ENCODE results near the gene ANKRD13B.

DNA sequence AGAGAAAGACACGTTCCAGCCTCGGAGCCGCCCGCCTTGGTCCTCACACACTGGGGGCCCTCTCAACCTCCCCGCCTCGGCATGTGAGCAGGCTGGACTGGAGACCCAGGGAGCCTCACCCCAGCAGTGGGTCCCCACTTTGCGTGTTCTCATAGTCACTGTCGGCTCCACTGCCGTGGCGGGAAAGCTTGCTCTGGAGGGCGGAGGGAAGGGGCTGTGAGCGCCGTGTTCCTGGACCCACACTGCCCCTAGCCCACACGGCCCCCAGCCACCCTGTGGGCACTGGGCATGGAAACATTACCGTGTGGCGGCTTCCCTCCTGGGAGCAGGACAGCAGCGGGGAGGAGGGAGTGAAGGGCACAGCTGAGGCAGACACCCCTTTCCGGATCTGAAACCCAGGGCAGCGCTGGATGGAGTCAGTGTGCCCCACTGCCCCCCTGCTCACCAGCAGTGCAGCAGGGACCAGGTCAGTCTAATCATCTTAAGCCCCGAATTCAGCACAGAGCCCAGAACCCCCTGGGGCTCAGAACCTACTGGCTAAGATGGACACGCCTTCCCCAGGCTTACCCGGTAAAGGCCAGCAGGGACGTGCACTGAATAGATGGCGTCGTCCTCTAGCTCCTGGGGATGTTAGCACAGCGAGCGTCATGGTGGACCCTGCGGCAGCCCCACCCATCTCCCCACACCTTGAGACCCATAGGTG lies 17.3 kb upstream of the ANKRD13B start:
- TF ChIP-seq POLR2A (IDR thresholded peaks at IDR 0.05) = no peak
- no peak for TF ChIP-seq POLR2AphosphoS5 (IDR thresholded peaks at IDR 0.05; ENCODE audit: insufficient read depth in 1 of 2, low read depth in 1 of 2)
- TF ChIP-seq, protein P1, sequence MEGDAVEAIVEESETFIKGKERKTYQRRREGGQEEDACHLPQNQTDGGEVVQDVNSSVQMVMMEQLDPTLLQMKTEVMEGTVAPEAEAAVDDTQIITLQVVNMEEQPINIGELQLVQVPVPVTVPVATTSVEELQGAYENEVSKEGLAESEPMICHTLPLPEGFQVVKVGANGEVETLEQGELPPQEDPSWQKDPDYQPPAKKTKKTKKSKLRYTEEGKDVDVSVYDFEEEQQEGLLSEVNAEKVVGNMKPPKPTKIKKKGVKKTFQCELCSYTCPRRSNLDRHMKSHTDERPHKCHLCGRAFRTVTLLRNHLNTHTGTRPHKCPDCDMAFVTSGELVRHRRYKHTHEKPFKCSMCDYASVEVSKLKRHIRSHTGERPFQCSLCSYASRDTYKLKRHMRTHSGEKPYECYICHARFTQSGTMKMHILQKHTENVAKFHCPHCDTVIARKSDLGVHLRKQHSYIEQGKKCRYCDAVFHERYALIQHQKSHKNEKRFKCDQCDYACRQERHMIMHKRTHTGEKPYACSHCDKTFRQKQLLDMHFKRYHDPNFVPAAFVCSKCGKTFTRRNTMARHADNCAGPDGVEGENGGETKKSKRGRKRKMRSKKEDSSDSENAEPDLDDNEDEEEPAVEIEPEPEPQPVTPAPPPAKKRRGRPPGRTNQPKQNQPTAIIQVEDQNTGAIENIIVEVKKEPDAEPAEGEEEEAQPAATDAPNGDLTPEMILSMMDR (IDR thresholded peaks at IDR 0.05) = no peak
